Right hindlimb (tissue), 1 donor: ENCODE measurements around the gene SETD1A.
A peak's percentile ranks its signal among the peaks of the same experiment; 100 is the strongest.

Experiments used
- DNase-seq: peaks from one replicate; pipeline ENCODE4 v3.0.0-alpha.2; 2018

SETD1A gene

DNA sequence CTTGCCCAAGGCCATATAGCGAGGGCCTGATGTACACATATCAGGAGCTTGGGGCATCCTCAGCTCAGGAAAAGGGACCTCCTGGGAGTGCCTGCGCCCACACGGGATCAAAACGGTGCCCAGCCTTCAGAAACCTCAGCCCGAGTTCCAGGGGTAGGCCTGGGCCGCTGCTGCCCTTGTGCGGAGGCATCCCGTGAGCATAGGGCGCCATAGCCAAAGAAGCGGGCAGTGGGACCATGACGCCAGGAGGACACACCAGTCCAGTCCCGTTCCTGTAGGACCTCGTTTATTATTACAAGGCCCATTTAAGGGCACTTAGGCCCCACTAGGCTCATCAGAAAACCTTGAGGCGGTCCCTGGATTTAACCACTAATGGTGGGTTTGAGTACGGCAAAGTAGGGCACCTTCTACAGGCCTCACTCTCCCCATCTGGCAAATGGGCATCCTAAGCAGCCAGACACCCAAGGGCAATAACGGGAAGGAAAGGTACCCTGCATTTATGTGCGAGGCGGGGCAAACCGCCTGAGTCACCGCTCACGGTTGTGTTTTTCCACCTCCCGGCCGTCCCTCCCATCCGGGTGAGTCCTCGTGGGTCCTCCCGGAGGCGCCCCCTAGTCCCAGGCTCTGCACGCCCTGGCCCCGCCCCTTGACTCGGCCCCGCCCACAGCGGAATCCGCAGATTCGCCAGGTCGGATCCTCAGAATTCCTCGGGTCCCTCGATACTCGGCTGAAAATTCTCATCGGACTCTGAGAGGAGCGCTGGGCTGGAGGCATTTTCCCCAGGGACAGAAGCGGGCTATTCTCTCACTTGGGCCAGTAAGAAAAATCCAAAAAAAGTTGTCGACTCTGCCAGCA, 726 bp upstream of the SETD1A start:
- peak; percentile 90 for DNase-seq

DNA sequence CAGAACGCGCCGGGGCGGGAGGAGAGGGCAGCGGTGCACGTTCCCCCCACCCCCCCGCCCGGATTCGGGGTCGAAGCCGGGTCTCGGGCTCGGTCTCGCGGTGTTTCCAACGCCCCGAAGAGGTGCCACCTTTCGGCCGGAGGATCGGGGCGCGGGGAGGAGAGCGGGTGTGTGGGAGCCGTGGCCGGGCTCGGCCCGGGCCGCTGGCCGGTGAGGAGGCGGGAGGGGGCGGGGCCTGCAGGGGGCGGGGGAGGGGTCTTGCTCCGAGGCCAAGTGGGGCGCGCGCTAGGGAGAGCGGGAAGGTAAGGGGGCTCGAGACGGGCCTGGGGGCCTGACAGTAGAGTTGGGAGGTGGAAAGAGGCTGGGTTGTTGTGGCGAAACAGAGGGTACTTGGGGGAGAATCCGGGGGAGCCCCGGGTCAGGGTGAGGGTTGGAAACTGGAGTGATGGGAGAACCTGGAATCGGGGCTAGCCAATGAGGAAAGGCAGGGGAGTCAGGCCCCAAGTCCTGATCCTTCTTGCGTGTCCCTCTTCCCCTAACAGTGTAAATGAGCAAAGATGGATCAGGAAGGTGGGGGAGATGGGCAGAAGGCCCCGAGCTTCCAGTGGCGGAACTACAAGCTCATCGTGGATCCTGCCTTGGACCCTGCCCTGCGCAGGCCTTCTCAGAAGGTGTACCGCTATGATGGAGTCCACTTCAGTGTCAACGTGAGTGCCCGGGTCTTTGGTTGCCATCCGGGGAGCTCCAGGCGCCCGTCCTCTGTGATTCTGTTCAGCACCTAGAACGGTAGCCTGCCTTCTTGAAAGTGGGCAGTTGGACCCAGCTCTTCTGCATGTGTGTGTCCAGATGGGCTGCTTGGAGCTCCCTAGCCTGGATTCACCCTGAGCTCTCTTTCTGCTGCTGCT, 873 bp downstream of the SETD1A start:
- DNase-seq = peak; percentile 80

DNA sequence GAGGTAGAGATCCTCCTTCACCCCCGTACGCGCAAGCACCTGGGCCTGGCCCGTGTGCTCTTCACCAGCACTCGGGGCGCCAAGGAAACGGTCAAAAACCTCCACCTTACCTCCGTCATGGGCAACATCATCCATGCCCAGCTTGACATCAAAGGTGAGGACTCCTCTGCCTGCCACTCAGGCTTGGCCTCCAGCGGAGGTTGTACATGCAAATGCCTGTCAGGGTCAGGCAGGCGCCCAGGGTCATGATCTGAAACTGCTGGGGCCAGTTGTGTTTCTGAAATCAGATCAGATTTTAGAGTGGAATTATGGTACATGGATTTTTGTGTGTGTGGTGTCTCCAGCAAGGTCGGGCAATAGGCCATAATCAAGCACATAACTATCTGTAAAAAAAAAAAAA, 3.8 kb downstream of the SETD1A start:
- DNase-seq = no peak

DNA sequence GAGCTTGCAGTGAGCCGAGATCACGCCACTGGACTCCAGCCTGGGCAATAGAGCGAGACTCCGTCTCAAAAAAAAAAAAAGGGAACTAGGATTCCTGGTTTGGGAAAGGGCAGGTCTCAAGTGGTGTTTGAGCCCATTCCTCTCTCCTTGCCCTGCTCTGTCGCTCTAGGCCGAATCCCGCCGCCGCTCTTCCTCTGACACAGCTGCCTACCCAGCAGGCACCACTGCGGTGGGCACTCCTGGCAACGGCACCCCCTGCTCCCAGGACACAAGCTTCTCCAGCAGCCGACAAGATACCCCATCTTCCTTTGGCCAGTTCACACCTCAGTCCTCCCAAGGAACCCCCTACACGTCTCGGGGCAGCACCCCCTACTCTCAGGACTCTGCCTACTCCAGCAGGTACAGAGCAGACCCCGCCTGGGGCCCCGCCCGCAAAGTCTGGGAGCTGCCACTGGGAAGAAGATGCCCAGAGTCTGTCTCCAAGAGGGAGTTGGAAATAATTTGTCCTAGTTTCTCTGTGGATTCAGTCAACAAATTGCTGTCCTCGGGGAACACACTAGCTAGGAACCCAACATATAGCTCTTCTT, 6.5 kb downstream of the SETD1A start:
- no peak for DNase-seq

DNA sequence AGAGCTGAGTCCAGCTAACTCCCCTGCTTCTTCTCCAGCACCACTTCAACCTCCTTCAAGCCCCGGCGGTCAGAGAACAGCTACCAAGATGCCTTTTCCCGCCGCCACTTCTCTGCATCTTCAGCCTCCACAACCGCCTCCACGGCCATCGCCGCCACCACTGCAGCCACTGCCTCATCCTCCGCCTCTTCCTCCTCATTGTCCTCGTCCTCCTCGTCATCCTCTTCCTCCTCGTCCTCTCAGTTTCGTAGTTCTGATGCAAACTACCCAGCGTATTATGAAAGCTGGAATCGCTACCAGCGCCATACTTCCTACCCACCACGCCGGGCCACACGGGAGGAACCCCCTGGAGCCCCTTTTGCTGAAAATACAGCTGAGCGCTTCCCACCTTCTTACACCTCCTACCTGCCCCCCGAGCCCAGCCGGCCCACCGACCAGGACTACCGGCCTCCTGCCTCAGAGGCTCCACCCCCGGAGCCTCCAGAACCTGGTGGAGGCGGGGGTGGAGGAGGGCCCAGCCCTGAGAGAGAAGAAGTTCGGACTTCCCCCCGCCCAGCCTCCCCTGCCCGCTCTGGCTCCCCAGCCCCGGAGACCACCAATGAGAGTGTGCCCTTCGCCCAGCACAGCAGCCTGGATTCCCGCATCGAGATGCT, 7.1 kb downstream of the SETD1A start:
- DNase-seq = no peak

DNA sequence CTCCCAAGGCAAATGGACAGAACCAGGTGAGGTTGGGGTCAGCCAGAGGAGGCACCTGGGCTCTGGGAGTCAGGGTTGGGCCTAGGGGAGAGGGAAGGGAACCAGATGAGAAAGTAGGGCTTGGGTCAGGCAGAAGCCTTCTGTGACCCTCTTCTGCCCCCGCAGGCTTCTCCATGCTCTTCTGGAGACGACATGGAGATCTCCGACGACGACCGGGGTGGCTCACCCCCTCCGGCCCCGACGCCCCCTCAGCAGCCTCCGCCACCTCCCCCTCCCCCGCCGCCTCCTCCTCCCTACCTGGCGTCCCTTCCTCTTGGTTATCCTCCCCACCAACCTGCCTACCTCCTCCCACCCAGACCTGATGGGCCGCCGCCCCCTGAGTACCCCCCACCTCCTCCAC, 7.9 kb downstream of the SETD1A start:
- DNase-seq = no peak

DNA sequence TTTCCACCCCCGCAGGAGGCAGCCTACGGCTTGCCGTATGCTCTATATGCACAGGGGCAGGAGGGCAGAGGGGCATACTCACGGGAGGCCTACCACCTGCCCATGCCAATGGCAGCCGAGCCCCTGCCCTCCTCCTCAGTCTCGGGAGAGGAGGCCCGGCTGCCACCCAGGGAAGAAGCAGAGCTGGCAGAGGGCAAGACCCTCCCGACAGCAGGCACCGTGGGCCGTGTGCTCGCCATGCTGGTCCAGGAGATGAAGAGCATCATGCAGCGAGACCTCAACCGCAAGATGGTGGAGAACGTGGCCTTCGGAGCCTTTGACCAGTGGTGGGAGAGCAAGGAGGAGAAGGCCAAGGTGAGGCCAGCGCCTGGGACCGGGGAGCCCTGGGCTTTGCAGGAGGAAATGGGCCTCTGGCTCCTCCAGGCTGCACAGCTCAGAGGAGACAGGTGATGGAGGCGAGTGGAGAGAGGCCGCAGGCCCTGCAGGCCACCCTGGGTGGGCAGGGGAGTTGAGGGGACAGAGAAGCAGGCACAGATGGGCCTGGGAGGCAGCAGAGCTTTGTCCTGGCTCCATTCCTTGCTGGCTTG, 8.6 kb downstream of the SETD1A start:
- DNase-seq = no peak

DNA sequence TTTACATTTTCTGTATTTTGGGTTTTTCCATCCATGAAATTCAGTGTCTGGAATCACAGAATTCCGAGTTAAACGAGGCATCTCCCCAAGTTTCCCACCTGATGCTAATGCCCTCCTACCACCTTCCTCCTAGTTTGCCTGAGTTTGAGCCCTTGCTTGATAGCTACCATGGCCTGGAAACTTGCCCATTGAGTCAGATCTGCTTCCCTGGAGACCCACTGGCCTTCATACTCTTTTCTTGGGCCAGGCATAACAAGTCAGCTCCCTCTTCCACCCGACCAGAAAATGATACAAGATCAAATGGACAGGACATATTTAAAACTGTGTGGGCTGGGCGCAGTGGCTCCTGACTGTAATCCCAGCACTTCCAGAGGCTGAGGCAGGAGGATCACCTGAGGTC, 10.2 kb downstream of the SETD1A start:
- DNase-seq = no peak

DNA sequence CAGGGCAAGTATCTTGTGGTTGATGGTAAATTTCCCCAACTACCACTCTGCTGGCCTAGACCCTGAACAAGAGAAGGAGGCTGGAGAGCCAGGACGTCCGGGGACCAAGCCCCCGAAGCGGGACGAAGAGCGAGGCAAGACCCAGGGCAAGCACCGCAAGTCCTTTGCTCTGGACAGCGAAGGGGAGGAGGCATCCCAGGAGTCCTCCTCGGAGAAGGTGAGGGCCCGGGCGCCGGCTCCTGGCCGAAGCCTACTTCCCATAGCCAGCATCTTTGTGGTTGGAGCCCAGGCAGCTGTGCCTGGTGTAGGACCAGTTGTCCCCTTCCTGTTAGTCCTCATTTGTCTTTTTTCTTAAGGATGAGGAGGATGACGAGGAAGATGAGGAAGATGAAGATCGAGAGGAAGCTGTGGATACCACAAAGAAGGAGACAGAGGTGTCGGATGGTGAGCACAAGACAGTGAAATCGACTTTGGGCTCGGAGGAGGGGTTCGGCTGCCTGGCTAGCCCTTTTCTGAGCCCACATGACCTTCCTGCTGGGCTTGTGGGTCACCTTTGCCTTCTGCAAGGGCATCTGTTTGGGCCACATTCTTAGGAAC, 11.8 kb downstream of the SETD1A start:
- DNase-seq = no peak

DNA sequence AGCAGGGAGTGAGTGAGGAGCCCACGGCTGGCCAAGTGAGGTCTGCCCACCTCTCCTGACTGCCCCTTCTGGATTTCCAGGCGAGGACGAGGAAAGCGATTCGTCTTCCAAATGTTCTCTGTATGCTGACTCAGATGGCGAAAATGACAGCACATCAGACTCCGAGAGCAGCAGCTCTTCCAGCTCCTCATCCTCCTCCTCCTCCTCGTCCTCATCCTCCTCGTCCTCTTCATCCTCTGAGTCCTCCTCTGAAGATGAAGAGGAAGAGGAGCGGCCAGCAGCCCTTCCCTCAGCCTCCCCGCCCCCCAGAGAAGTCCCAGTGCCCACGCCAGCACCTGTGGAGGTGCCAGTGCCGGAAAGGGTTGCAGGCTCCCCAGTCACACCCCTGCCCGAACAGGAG, 13.7 kb downstream of the SETD1A start:
- no peak for DNase-seq

DNA sequence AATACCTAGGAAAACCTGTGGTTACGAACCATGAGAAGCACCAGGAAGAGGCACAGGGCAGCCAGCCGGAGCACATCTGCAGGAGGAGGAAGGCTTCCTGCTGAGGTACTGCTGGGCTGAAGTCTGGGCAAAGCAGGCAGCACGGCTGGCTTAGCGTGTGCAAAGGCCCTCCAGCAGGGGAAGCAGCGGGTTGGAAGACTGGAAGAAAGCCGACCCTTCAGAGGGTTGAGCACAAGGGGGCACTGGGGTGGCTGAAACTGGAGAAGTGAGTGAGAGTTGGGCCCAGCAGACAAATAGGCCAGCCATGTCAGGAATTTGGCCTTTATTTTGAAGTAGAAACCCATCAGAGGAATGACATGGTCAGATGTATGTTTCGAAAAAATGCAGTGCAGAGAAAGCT, 15.3 kb downstream of the SETD1A start:
- no peak for DNase-seq

DNA sequence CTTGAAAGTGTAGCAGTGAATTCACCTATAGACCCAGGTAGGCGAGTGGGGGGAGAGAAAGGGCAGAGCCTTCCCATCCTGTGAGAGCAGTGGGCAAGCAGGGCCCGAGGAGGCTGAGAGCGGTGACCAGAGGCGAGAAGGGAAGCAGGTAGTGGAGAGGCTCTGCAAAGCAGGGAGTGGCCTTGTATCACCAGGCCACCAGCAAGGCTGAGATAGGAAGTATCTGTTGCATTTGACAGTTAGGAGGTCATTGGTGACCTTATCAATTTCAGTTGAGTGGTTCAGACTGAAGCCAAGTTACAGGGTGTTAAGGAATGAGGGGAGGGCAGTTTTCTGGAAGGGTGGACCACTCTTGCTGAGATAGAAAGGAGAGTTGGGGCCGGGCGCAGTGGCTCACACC, 16.8 kb downstream of the SETD1A start:
- DNase-seq = no peak

DNA sequence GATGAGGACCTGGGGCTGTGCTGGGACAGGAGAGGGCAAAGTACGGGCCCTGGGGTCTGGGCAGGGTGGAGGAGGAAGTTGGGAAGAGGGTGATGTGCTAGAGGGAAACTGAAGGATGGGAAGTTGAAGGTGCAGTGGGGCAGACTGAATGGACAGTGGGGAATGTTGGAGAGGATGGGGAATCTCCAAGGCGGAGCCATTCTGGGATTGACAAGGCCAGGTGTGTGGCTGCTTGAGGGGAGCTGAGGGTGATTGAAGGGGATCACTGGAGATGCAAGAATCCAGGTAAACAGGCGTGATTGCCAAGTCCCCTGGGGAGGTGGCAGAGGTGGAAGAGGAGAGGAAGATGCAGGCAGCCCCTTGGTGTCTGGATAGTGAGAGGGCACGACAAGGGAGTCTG, 18.9 kb downstream of the SETD1A start:
- no peak for DNase-seq

DNA sequence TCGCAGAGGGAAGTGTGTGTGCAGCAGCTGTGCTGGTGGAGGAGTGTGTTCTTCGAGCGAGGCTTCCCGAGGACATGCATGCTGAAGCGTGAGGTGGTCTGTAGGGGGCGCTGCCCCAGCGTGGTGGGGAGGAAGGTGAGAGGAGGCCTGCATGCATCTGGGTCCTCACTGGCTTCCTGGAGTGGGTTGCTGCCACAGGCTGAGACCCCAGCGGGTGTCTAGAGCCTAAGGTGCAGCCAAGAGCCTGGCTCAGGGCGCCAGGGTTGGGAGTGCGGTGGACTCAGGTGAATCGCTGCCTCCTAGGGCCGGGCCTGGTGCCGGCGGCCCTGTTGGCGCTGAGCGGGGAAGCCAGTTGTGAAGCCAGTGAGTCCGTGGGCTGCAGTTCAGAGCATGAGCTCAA, 19.9 kb downstream of the SETD1A start:
- DNase-seq = no peak

DNA sequence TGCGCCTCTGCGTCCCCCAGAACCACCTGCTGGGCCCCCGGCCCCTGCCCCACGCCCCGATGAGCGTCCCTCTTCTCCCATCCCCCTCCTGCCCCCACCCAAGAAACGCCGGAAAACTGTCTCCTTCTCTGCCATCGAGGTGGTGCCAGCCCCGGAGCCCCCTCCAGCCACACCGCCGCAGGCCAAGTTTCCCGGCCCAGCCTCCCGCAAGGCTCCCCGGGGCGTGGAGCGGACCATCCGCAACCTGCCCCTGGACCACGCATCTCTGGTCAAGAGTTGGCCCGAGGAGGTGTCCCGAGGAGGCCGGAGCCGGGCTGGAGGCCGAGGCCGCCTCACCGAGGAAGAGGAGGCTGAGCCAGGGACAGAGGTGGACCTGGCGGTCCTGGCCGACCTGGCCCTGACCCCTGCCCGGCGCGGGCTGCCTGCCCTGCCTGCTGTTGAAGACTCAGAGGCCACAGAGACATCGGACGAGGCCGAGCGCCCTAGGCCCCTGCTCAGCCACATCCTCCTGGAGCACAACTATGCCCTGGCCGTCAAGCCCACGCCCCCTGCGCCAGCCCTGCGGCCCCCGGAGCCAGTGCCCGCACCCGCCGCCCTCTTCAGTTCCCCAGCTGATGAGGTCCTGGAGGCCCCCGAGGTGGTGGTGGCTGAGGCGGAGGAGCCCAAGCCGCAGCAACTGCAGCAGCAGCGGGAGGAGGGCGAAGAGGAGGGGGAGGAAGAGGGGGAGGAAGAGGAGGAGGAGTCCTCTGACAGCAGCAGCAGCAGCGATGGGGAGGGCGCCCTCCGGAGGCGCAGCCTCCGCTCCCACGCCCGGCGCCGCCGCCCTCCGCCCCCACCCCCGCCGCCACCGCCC, 21.8 kb downstream of the SETD1A start:
- DNase-seq = no peak

DNA sequence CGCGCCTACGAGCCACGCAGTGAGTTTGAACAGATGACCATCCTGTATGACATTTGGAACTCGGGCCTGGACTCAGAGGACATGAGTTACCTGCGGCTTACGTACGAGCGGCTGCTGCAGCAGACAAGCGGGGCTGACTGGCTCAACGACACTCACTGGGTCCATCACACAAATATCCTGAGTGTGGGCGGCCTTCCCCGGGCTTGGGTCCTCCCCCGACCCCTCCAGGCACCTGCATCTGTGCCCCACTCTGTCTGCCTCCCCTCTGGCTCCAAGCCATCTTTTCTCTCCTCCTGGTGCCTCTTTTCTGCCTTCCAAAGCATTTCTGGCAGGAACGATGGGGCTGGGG, 22.4 kb downstream of the SETD1A start:
- no peak for DNase-seq

DNA sequence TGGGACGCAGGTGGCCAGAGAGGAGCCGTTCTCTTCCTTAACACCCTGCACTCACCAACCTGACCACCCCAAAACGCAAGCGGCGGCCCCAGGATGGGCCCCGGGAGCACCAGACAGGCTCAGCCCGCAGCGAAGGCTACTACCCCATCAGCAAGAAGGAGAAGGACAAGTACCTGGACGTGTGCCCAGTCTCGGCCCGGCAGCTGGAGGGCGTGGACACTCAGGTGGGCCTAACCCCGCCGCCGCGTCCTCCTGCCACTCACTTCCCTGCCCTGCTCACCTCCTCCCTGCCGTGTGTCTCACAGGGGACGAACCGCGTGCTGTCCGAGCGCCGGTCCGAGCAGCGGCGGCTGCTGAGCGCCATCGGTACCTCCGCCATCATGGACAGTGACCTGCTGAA, 22.9 kb downstream of the SETD1A start:
- DNase-seq = no peak

DNA sequence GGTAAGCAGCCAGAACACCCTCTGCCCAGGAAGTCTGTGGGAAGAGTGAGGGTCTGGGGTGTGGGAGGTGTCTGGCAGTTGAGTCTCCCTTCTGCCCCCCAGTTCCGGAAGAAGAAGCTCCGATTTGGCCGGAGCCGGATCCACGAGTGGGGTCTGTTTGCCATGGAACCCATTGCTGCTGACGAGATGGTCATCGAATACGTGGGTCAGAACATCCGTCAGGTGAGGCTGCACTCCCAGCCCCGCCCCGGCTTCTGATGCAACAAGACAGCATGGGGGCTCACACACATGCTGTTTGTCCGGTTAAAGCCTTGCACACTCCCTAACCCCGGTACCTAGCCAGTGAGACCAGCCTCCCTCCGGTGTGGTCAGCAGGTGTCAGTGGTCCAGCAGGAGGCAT, 23.4 kb downstream of the SETD1A start:
- no peak for DNase-seq

DNA sequence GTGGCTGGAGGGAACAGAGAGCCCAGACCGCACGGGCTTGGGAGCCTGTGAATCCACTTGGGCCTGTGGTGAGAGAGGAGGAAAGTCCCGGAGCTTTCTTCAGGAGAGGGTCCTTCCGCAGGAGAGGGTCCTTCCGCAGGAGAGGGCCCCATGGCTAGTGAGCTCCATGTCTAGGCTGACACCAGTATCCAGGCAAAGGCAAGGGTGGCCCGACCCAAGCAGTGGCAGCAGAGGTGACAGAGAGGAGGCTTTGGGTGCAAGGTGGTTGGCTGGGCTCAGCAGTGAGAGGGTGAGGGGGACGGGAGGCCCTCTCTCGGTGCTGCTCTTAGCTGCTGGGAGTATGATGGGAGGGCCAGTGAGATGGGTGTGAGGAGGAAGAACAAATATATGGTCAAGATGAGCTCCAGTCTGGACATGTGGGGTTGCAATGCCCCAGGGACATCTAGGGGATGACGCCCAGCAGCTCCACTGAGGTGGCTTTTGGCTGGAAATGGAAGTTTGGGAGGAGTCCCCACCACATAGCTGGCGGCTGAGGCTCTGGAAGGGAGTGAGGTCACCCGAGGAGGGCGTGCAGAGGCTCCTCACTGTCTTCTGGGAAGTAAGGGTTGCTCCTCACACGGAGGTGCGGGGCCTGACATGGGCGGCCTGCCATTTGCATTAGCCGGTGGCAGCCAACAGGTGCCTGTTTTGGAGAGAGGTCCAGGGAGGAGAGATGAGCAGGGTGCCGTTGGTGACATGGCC, 25.2 kb downstream of the SETD1A start:
- no peak for DNase-seq

DNA sequence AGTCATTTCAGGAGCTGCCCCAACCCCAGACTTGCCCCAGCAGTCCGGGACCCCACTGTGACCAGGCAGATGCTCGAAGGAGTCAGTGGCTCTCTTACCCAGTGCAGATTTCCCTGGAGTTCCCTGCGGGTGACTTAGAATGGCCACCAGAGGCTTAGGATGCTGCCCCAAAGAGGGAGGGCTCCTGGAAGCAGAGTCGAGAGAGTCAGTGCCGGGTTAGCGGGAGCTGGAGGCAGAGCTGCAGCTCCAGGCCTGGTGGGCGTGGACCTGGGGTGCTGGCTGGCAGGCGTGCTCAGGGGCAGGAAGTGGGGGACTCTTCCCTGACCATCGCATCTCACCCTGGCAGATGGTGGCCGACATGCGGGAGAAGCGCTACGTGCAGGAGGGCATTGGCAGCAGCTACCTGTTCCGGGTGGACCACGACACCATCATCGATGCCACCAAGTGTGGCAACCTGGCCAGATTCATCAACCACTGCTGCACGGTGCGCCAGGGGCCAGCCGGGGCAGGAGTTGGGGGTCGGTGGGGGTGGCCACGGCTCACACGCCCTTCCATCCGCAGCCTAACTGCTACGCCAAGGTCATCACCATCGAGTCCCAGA, 25.8 kb downstream of the SETD1A start:
- no peak for DNase-seq
